CD4-positive, alpha-beta memory T cell (primary cell): ENCODE results near the gene DAPK1. TPM values are rescaled to one million over a fixed set of nuclear protein-coding genes. Genes with fewer than 3 reads are reported as not detected.

ENCODE experiments used
- CTCF ChIA-PET: fragments of 350-600 bp; sonication (Branson Sonifier 250); formaldehyde crosslinking; loops from one replicate; lab custom pipeline; 2021; ENCODE audit warnings: inconsistent platforms; ENCODE audit not compliant: partially characterized antibody; lab: Charles Lee
- POLR2A ChIA-PET: fragments of 350-600 bp; sonication (Branson Sonifier 250); formaldehyde crosslinking; loops from one replicate; lab custom pipeline; 2021; ENCODE audit not compliant: partially characterized antibody; lab: Charles Lee
- DNase-seq, 5 donors: peaks; one replicate each; pipeline versions ENCODE4 v3.0.0 to v3.0.0-alpha.2; 2020 to 2022; ENCODE audit warnings: mixed read lengths in 1 of 5
- H3K27ac ChIP-seq: one replicate; pipeline ENCODE4 v1.7.0; 2013; ENCODE audit warnings: low read depth, low read length
- H3K27me3 ChIP-seq: 2 replicates; pipeline ENCODE4 v1.7.0; 2013; ENCODE audit warnings: mild to moderate bottlenecking, low read length, moderate library complexity; ENCODE audit not compliant: insufficient read depth
- H3K36me3 ChIP-seq: 2 replicates; pipeline ENCODE4 v1.7.0; 2013; ENCODE audit warnings: mild to moderate bottlenecking, low read length, moderate library complexity; ENCODE audit not compliant: insufficient read depth
- H3K4me1 ChIP-seq: 2 replicates; pipeline ENCODE4 v1.7.0; 2013; ENCODE audit warnings: mild to moderate bottlenecking, low read length, moderate library complexity; ENCODE audit not compliant: insufficient read depth
- H3K4me3 ChIP-seq, 2 donors: one replicate each; pipeline ENCODE4 v1.7.0; 2013; ENCODE audit warnings: low read length in 2 of 2, mild to moderate bottlenecking in 1 of 2
- H3K9me3 ChIP-seq, 2 donors: one replicate each; pipeline ENCODE4 v1.7.0; 2013; ENCODE audit warnings: low read length in 2 of 2, control low read depth in 1 of 2; ENCODE audit not compliant: control insufficient read depth in 1 of 2
- H3K27ac Mint-ChIP-seq, 7 donors: one replicate each; pipeline ENCODE4 v1.8.0; 2020 to 2021; ENCODE audit warnings: mixed read lengths in 7 of 7, mild to moderate bottlenecking in 6 of 7, inconsistent platforms in 3 of 7, moderate library complexity in 3 of 7
- H3K27me3 Mint-ChIP-seq, 2 donors: one replicate each; pipeline ENCODE4 v1.8.0; 2020 to 2021; ENCODE audit warnings: mixed read lengths in 2 of 2
- H3K36me3 Mint-ChIP-seq, 2 donors: one replicate each; pipeline ENCODE4 v1.8.0; 2020 to 2021; ENCODE audit warnings: mixed read lengths in 2 of 2, inconsistent platforms in 1 of 2, mild to moderate bottlenecking in 1 of 2
- H3K4me1 Mint-ChIP-seq, 4 donors: one replicate each; pipeline ENCODE4 v1.8.0; 2020 to 2021; ENCODE audit warnings: mixed read lengths in 4 of 4, mild to moderate bottlenecking in 1 of 4
- H3K4me3 Mint-ChIP-seq, 8 donors: one replicate each; pipeline ENCODE4 v1.8.0; 2020 to 2021; ENCODE audit warnings: mixed read lengths in 8 of 8, mild to moderate bottlenecking in 7 of 8, moderate library complexity in 6 of 8, inconsistent platforms in 3 of 8
- H3K9me3 Mint-ChIP-seq, 8 donors: one replicate each; pipeline ENCODE4 v1.8.0; 2020 to 2021; ENCODE audit warnings: mixed read lengths in 8 of 8, mild to moderate bottlenecking in 5 of 8, inconsistent platforms in 3 of 8, moderate library complexity in 1 of 8
- intact Hi-C: fragments of 100-400 bp; cut with micrococcal nuclease; formaldehyde crosslinking; loops from one replicate; pipeline ENCODE4 v1.15.1; 2023
- polyA plus RNA-seq, 2 donors: library from polyadenylated mRNA; unstranded; fragments of 300-500 nt; fragmentation: Illumina TruSeq; gene quantifications; one replicate each; pipeline ENCODE4 v1.2.3, GENCODE V29; 2021
- total RNA-seq, 2 experiments: library from RNA; stranded (reverse); gene quantifications; one replicate each; pipeline ENCODE4 v1.2.3, GENCODE V29; 2021

The DAPK1 gene
- total RNA-seq (1 to 10 TPM; 1.7 to 2.2 TPM), polyA plus RNA-seq (not detected)

GRCh38 chr9:87497604-87498045, at the start of gene DAPK1:
TSS of gene DAPK1 (plus strand) at chr9:87497867. CDS start at chr9:87499078, 1,211 bp downstream.
- Mint-ChIP-seq H3K4me1 (peaks cover 0 to 5% (median 3%) of the 10 kb centered on the region in 4 donors), H3K4me3 (peak within 1 kb of the TSS in 1 of 8 donors; percentile 50), H3K27me3 (peaks cover 33 to 37% of the 10 kb centered on the region in 2 donors), H3K27ac (no peak within 1 kb of the TSS), H3K9me3 (peaks cover 0 to 2% (median 0%) of the 10 kb centered on the region in 8 donors), H3K36me3 (no peaks in the 10 kb centered on the region)
- H3K27me3 ChIP-seq, result peaks cover 4% of the 10 kb centered on the region
- no peak within 1 kb of the TSS for H3K27ac ChIP-seq
- no peaks in the 10 kb centered on the region for H3K4me1 ChIP-seq
- H3K4me3 ChIP-seq, result no peak within 1 kb of the TSS
- POLR2A ChIA-PET, result no interaction called here
- CTCF ChIA-PET, result no interaction called here
- intact Hi-C loops, result no loop called here
- no peak for DNase-seq
- H3K36me3 ChIP-seq, result no peaks in the 10 kb centered on the region
- H3K9me3 ChIP-seq, result no peaks in the 10 kb centered on the region

DNA sequence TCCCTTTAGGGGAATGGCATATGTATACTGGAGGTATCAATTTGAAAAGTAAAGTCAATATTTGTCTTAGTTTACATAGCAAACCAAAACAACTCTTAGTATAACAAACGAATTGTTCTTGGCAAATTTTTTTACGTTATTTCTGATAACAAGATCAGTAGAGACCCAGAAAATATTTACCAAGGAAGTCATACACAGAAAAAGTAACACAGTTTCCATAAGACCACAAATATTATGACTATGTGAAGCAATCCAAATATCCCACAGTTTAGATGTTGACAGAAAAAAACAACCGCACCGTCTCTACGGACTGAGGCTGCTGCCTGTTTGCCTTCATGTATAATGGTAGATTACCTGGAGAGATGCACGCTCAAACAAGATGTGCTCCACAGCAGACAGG, 46.5 kb upstream of the DAPK1 start:
- no peak overlapping the region for H3K27ac Mint-ChIP-seq
- H3K27me3 Mint-ChIP-seq, result peaks cover 0 to 3% of the 10 kb centered on the region in 2 donors
- Histone ChIP-seq H3K9me3 (no peaks in the 10 kb centered on the region), H3K4me1 (no peaks in the 10 kb centered on the region), H3K27me3 (no peaks in the 10 kb centered on the region), H3K4me3 (no peak overlapping the region), H3K27ac (no peak overlapping the region), H3K36me3 (no peaks in the 10 kb centered on the region)
- intact Hi-C loops, result no loop called here
- H3K9me3 Mint-ChIP-seq, result peaks cover 0 to 14% (median 9%) of the 10 kb centered on the region in 8 donors
- CTCF ChIA-PET, result no interaction called here
- H3K4me1 Mint-ChIP-seq, result peaks cover 0 to 2% (median 0%) of the 10 kb centered on the region in 4 donors
- H3K4me3 Mint-ChIP-seq, result no peak overlapping the region
- POLR2A ChIA-PET, result no interaction called here
- DNase-seq, result no peak
- H3K36me3 Mint-ChIP-seq, result no peaks in the 10 kb centered on the region

DNA sequence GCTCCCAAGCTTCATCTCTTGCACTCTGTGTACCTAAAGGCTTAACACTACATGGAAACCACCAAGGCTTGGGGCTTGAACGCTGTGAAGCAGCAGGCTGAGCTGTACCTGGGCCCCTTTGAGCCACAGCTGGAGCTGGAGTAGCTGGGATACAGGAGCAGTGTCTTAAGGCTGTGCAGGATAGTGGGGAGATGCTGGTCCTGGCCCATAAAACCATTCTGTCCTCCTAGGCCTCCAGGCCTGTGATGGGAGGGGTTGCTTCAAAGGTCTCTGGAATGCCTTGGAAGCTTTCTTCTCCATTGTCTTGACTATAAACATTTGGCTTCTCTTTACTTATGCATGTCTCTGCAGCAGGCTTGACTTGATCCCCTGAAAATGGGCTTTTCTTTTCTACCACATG, 42.3 kb upstream of the DAPK1 start:
- POLR2A ChIA-PET, result no interaction called here
- H3K4me1 ChIP-seq, result no peaks in the 10 kb centered on the region
- no peak overlapping the region for H3K27ac Mint-ChIP-seq
- peaks cover 0 to 16% (median 13%) of the 10 kb centered on the region in 8 donors for H3K9me3 Mint-ChIP-seq
- H3K27me3 ChIP-seq, result no peaks in the 10 kb centered on the region
- DNase-seq, result no peak
- CTCF ChIA-PET, result no interaction called here
- no peak overlapping the region for H3K4me3 Mint-ChIP-seq
- no peak overlapping the region for H3K27ac ChIP-seq
- peaks cover 0 to 2% of the 10 kb centered on the region in 2 donors for H3K27me3 Mint-ChIP-seq
- intact Hi-C loops, result no loop called here
- no peaks in the 10 kb centered on the region for H3K9me3 ChIP-seq
- no peaks in the 10 kb centered on the region for H3K4me1 Mint-ChIP-seq
- no peaks in the 10 kb centered on the region for H3K36me3 ChIP-seq
- H3K36me3 Mint-ChIP-seq, result no peaks in the 10 kb centered on the region
- no peak overlapping the region for H3K4me3 ChIP-seq

- Histone ChIP-seq H3K36me3 (no peaks in the 10 kb centered on the region), H3K27ac (no peak overlapping the region), H3K4me3 (no peak overlapping the region), H3K9me3 (no peaks in the 10 kb centered on the region), H3K27me3 (no peaks in the 10 kb centered on the region), H3K4me1 (no peaks in the 10 kb centered on the region)
- Mint-ChIP-seq H3K9me3 (peaks cover 0 to 7% (median 2%) of the 10 kb centered on the region in 8 donors), H3K4me1 (peaks cover 0 to 3% (median 0%) of the 10 kb centered on the region in 4 donors), H3K27ac (no peak overlapping the region), H3K4me3 (no peak overlapping the region), H3K36me3 (no peaks in the 10 kb centered on the region), H3K27me3 (peaks cover 1 to 2% of the 10 kb centered on the region in 2 donors)
- intact Hi-C loops, result no loop called here
- no peak for DNase-seq
- CTCF ChIA-PET, result no interaction called here
- POLR2A ChIA-PET, result no interaction called here
These were observed 36.4 kb upstream of the DAPK1 start for GRCh38 chr9:87461256-87461655.

- Histone ChIP-seq H3K27ac (no peak overlapping the region), H3K4me3 (no peak overlapping the region), H3K36me3 (no peaks in the 10 kb centered on the region), H3K27me3 (no peaks in the 10 kb centered on the region), H3K4me1 (no peaks in the 10 kb centered on the region), H3K9me3 (no peaks in the 10 kb centered on the region)
- H3K27ac Mint-ChIP-seq, result no peak overlapping the region
- peaks cover 1 to 2% of the 10 kb centered on the region in 2 donors for H3K27me3 Mint-ChIP-seq
- H3K9me3 Mint-ChIP-seq, result peaks cover 0 to 3% (median 0%) of the 10 kb centered on the region in 8 donors
- peaks cover 0 to 3% (median 0%) of the 10 kb centered on the region in 4 donors for H3K4me1 Mint-ChIP-seq
- ChIA-PET POLR2A (no interaction called here), CTCF (no interaction called here)
- no peak for DNase-seq
- no peak overlapping the region for H3K4me3 Mint-ChIP-seq
- intact Hi-C loops, result no loop called here
- no peaks in the 10 kb centered on the region for H3K36me3 Mint-ChIP-seq
These were observed 33.3 kb upstream of the DAPK1 start for GRCh38 chr9:87464110-87464991.

- no peaks in the 10 kb centered on the region for H3K4me1 ChIP-seq
- no peak for DNase-seq
- no peaks in the 10 kb centered on the region for H3K9me3 ChIP-seq
- no peaks in the 10 kb centered on the region for H3K36me3 ChIP-seq
- Mint-ChIP-seq H3K9me3 (peaks cover 0 to 3% (median 0%) of the 10 kb centered on the region in 8 donors), H3K36me3 (no peaks in the 10 kb centered on the region), H3K4me3 (no peak overlapping the region), H3K27me3 (peaks cover under 1 to 1% of the 10 kb centered on the region in 2 donors), H3K4me1 (peaks cover 0 to 3% (median 0%) of the 10 kb centered on the region in 4 donors), H3K27ac (no peak overlapping the region)
- intact Hi-C loops, result no loop called here
- ChIA-PET CTCF (no interaction called here), POLR2A (no interaction called here)
- no peak overlapping the region for H3K27ac ChIP-seq
- H3K4me3 ChIP-seq, result no peak overlapping the region
- no peaks in the 10 kb centered on the region for H3K27me3 ChIP-seq
These were observed 32.7 kb upstream of the DAPK1 start for GRCh38 chr9:87464992-87465378.

- H3K27ac ChIP-seq, result no peak overlapping the region
- H3K27ac Mint-ChIP-seq, result no peak overlapping the region
- peaks cover 0 to 3% (median 0%) of the 10 kb centered on the region in 8 donors for H3K9me3 Mint-ChIP-seq
- POLR2A ChIA-PET, result no interaction called here
- no peaks in the 10 kb centered on the region for H3K27me3 ChIP-seq
- H3K9me3 ChIP-seq, result no peaks in the 10 kb centered on the region
- H3K36me3 ChIP-seq, result no peaks in the 10 kb centered on the region
- intact Hi-C loops, result no loop called here
- H3K4me3 ChIP-seq, result no peak overlapping the region
- H3K27me3 Mint-ChIP-seq, result peaks cover 0 to 1% of the 10 kb centered on the region in 2 donors
- no peak overlapping the region for H3K4me3 Mint-ChIP-seq
- peaks cover 0 to 3% (median 0%) of the 10 kb centered on the region in 4 donors for H3K4me1 Mint-ChIP-seq
- DNase-seq, result no peak
- no peaks in the 10 kb centered on the region for H3K4me1 ChIP-seq
- no peaks in the 10 kb centered on the region for H3K36me3 Mint-ChIP-seq
- CTCF ChIA-PET, result no interaction called here
These were observed 31.9 kb upstream of the DAPK1 start for GRCh38 chr9:87465816-87466215.
